Brain microvascular endothelial cell (primary cell): ENCODE measurements around the gene ZNF823.

Experiments
- DNase-seq: peaks from one replicate; pipeline ENCODE4 v3.0.0-alpha.2; 2020
- H3K27ac ChIP-seq: fragments of 250-450 bp; sonication (Bioruptor Pico); 2 replicates; pipeline ENCODE4 v1.5.1; 2020; ENCODE audit warnings: mild to moderate bottlenecking, moderate library complexity
- H3K27me3 ChIP-seq: fragments of 250-450 bp; sonication (Bioruptor Pico); replicated peaks from 2 replicates; pipeline ENCODE4 v1.5.1; 2020; ENCODE audit warnings: mild to moderate bottlenecking
- H3K36me3 ChIP-seq: fragments of 250-450 bp; sonication (Bioruptor Pico); replicated peaks from 2 replicates; pipeline ENCODE4 v1.5.1; 2020; ENCODE audit warnings: mild to moderate bottlenecking
- H3K4me3 ChIP-seq: 2 replicates; pipeline ENCODE4 v1.5.1; 2011; ENCODE audit warnings: low read depth, mild to moderate bottlenecking, control low read depth, low read length, moderate library complexity
- in situ Hi-C: cut with HindIII; loops from 2 replicates; pipeline ENCODE4 v1.10.0; 2017; ENCODE audit warnings: low sequenced_read_pairs, low pct_ligation_motif_present
- TF ChIP-seq, protein P1 (sequence below): IDR thresholded peaks from 2 replicates; pipeline ENCODE4 v1.5.1; 2011; ENCODE audit warnings: low read depth, mild to moderate bottlenecking, moderate library complexity, low read length, control low read depth, inconsistent platforms; ENCODE audit errors: missing control alignments

Gene ZNF823

DNA sequence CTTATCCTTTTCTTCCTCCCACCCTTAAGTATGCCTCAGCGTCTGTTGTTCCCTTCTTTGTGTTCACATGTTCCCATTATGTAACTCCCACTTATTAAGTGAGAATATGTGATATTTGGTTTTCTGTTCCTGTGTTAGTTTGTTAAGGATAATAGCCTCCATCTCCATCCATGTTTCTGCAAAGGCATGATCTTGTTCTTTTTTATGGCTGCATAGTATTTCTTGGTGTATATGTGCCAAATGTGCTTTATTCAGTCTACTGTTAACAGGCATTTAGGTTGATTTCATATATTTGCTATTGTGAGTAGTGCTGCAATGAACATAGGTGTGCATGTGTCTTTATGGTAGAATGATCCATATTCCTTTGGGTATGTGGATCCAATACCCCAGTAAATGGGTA, 24.9 kb upstream of the ZNF823 start:
- H3K27me3 ChIP-seq = no peaks in the 10 kb centered on the region
- in situ Hi-C loops = no loop called here
- no peak overlapping the region for H3K4me3 ChIP-seq
- no peak for DNase-seq
- H3K27ac ChIP-seq = no peak overlapping the region
- TF ChIP-seq, protein P1, sequence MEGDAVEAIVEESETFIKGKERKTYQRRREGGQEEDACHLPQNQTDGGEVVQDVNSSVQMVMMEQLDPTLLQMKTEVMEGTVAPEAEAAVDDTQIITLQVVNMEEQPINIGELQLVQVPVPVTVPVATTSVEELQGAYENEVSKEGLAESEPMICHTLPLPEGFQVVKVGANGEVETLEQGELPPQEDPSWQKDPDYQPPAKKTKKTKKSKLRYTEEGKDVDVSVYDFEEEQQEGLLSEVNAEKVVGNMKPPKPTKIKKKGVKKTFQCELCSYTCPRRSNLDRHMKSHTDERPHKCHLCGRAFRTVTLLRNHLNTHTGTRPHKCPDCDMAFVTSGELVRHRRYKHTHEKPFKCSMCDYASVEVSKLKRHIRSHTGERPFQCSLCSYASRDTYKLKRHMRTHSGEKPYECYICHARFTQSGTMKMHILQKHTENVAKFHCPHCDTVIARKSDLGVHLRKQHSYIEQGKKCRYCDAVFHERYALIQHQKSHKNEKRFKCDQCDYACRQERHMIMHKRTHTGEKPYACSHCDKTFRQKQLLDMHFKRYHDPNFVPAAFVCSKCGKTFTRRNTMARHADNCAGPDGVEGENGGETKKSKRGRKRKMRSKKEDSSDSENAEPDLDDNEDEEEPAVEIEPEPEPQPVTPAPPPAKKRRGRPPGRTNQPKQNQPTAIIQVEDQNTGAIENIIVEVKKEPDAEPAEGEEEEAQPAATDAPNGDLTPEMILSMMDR = no peak
- H3K36me3 ChIP-seq = no peaks in the 10 kb centered on the region

DNA sequence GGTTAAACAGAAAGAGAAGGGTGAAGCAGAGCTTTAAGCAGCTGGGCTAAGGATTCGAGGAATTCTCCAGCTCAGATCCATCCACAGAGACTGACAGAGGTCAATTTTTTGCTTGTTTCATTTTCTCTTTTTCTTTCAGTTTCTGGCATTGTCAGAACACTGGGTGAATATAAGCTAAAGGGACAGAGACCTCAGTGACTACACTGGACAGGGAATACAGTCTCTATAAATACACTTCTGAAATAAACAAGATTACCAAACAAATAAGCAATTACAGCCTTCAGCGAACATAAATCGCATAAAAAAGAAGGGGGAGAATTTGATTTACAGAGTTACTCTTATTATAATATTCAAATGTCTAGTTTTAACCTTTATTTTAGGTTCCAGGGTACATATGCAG, 24.4 kb upstream of the ZNF823 start:
- TF ChIP-seq, protein P1 = no peak
- in situ Hi-C loops = no loop called here
- Histone ChIP-seq H3K36me3 (no peaks in the 10 kb centered on the region), H3K4me3 (no peak overlapping the region), H3K27me3 (no peaks in the 10 kb centered on the region), H3K27ac (no peak overlapping the region)
- DNase-seq = no peak

DNA sequence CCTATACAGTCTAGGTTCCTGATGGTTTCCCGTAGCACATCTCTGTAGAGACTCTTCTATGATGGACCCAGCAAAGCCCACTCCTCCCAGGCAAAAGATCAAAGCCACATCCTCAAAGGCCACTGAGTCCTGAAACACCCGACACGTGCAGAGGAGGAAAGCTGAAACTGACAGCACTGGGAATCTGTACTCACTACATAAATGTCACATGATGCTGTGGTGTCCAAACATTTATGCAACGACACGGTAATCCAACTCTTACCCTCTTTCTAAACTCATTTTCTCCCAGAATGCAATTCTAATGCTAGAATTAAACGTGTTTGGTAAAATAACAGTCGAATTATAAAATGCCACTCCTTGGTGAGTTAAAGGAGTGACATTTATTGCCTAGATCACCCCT, 21.1 kb upstream of the ZNF823 start:
- Histone ChIP-seq H3K36me3 (no peaks in the 10 kb centered on the region), H3K4me3 (no peak overlapping the region), H3K27ac (no peak overlapping the region), H3K27me3 (no peaks in the 10 kb centered on the region)
- no peak for DNase-seq
- in situ Hi-C loops = no loop called here
- TF ChIP-seq, protein P1 = no peak

DNA sequence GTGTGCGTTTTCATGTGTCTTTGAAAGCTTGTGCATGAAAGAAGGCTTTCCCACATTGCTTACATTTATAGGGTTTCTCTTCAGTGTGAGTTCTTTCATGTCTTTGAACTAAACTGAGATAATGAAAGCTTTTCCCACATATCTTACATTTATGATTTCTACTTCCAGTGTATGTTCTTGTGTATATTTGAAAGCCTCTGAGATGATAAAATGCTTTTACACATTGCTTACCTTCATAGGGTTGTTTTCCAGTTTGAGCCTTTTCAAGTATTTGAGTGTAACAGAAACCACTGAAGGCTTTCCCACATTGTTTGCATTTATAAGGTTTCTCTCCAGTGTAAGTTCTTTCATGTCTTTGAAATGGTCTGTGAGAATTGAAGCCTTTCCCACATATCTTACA, 18.2 kb upstream of the ZNF823 start:
- no peak overlapping the region for H3K27ac ChIP-seq
- no peak for DNase-seq
- H3K27me3 ChIP-seq = no peaks in the 10 kb centered on the region
- no peak overlapping the region for H3K4me3 ChIP-seq
- TF ChIP-seq, protein P1 = no peak
- in situ Hi-C loops = no loop called here
- H3K36me3 ChIP-seq = no peaks in the 10 kb centered on the region

DNA sequence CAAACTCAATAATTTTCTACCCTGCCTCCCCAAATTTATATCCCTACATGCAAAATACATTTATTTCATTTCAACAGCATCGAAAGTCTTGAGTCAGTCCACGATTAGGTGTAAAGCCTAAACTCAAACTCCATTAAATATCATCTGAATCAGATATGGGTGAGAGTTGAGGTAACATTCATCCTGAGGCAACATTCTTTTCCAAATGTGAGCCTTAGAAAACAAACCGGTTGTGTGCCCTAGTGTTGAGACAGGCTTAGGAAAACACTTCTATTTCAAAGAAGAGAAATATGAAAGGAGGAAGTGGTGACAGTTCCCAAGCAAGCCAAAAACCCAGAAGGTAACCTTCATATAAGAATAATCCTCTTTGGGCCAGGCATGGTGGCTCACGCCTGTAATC, 15.9 kb upstream of the ZNF823 start:
- Histone ChIP-seq H3K36me3 (no peaks in the 10 kb centered on the region), H3K27me3 (no peaks in the 10 kb centered on the region), H3K27ac (no peak overlapping the region), H3K4me3 (no peak overlapping the region)
- in situ Hi-C loops = no loop called here
- TF ChIP-seq, protein P1 = no peak
- no peak for DNase-seq

DNA sequence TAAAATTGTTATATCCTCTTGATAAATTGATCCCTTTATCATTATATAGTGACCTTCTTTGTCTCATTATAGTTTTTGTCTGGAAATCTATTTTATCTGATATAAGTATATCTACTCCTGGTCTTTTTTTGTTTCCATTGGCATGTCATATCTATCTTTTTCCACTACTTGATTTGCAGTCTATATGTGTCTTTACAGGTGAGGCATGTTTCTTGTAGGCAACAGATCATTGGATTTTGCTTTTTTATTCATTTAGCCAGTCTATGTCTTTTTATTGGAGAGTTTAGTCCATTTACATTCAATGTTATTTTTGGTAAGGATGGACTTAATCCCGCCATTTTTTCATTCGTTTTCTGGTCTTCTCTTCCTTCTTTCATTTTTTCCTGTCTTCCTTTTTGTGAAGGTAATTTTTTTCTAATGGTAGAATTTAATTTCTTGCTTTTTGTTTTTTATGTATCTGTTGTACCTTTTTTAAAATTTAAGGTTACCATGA, 13.5 kb upstream of the ZNF823 start:
- no peak for DNase-seq
- H3K27ac ChIP-seq = no peak overlapping the region
- in situ Hi-C loops = no loop called here
- H3K27me3 ChIP-seq = no peaks in the 10 kb centered on the region
- no peaks in the 10 kb centered on the region for H3K36me3 ChIP-seq
- TF ChIP-seq, protein P1 = no peak
- H3K4me3 ChIP-seq = no peak overlapping the region
